HG03439 (cell line): ENCODE results near the gene MXRA8.
A peak's percentile ranks its signal among the peaks of the same experiment; 100 is the strongest.
"Not testable (repeated sequence)": the region's sequence is repeated elsewhere in the genome, so short reads cannot be mapped to it uniquely, and the experiment has no call there.

Source experiments
- ATAC-seq: cut with Tn5 transposase; IDR thresholded peaks from one replicate; pipeline ENCODE4 v1.9.1; 2021; ENCODE audit warnings: mild to moderate bottlenecking, moderate library complexity; ENCODE audit not compliant: unreplicated experiment

MXRA8 gene

DNA sequence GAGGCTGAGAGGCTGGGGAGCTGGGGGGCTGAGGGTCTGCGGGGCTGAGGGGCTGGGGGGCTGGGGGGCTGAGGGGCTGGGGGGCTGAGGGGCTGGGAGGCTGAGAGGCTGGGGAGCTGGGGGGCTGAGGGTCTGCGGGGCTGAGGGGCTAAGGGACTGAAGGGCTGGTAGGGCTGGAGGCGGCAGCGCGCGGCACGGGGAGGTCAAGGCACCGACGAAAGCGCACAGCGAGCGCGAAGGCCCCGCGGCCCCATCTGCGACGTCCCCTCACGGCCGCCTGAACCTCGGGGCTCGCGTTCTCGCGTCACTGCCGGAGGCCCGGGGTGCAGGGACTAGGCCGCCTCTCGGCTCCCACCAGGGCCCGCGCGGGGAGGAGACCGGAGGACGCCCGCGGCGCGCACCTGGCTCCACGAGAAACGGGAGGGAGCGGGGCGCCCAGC is 34.3 kb downstream of the MXRA8 start:
- ATAC-seq = peak; percentile 26

DNA sequence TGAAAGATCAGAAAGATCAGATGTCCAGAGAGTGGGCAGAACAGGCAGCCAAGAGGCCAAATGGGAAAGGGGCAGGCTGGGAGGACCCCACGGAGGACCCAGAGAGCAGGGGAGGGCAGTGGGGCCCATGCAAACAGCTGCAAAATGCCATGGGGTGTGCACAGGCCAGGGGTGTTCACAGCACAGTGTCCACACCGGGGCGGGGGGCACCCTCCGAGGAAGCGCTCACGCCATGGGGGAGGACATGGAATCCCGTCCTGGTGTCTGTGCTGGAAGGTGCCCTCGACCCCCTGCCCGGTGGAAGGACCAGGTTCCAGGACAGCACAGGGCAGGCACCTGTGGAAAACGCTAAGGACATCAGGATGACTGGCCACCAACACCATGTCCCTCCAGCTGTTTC is 35.4 kb downstream of the MXRA8 start:
- no peak for ATAC-seq

DNA sequence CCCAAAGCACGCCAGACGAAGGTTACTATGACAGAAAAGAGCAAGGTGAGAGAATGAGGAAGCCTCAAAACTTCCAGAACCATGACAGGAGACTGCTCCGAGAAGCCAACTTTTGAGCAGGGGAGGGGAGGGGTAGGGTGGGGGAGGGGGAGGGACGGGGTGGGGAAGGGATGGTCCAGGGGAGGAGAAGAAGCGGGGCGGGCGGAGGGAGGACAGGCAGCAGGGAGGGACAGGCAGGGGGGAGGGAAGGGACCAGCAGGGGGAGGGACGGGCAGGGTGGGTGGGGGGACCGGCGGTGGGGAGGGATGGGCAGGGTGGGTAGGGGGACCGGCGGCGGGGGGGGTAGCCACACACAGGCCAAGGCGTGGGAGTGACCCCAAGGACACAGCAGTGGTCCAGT is 35.9 kb downstream of the MXRA8 start:
- no peak for ATAC-seq

DNA sequence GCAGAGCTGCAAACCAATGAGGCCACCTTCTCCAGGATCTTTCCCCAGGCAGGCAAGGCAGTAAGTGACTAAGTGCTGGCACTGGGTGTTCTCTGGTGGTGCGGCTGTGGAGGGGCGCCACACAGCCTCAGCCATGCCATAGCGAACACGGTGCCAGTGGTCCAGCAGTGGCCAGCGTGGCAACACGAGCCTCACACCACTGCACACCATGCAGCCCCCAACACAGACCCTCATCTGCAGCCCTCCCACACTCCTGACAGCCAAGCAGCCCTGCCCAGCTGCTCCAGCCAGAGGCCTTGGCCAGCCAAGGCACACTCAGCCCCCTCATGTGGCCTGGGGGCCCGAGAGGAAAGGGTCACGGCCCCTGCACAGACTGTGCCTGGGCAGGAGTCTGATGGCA is 36.9 kb downstream of the MXRA8 start:
- ATAC-seq = no peak

DNA sequence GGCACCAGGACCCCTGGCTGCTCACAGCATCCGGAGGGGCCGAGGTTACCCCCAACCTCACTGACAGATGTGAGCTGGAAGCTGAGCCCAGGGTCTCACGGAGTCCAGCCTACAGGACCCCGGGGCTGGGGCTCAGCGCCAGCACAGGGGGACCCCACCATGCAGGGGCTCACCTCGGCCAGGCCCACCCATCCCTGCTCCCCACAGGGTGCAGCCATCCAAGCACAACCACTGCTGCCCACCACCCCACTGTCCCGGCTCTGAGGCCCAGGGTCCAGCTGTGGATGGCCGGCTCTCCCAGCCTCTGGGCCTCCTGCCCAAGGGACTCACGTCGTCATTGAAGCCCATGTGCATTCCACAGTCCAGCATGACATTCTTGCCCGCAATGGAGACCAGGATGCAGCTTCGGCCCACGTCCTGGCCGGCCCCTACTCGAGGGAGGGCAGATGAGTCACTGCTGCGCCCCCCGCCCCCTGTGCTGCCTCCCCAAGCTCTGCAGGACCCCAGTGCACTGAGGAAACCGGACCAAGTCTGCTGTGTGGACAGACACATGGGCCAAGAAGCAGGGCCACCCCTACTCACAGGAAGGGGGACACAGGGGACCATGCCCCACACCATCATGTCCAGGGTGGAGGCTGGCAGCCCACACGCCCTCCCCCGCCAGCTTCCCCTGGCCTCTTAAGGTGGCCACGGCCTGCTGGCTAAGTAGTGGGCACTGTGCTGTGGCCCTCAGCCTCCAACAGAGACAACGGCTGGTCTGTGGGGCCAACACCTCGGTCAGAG is 37.5 kb downstream of the MXRA8 start:
- ATAC-seq = no peak

DNA sequence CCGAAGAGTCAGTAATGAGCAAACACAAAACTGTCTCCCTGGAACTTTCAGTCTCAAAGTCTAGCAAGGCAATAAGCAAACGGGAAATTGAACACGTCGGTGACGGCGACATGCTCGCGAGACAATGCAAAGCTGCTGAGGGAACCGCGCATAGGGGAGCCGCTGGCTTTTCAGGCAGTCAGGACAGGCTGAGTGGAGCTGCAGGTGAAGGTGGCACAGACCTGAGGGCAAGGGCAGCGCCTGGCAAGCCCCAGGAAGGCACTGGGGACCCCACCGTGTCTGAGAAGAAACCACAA is 38.8 kb downstream of the MXRA8 start:
- ATAC-seq = no peak

DNA sequence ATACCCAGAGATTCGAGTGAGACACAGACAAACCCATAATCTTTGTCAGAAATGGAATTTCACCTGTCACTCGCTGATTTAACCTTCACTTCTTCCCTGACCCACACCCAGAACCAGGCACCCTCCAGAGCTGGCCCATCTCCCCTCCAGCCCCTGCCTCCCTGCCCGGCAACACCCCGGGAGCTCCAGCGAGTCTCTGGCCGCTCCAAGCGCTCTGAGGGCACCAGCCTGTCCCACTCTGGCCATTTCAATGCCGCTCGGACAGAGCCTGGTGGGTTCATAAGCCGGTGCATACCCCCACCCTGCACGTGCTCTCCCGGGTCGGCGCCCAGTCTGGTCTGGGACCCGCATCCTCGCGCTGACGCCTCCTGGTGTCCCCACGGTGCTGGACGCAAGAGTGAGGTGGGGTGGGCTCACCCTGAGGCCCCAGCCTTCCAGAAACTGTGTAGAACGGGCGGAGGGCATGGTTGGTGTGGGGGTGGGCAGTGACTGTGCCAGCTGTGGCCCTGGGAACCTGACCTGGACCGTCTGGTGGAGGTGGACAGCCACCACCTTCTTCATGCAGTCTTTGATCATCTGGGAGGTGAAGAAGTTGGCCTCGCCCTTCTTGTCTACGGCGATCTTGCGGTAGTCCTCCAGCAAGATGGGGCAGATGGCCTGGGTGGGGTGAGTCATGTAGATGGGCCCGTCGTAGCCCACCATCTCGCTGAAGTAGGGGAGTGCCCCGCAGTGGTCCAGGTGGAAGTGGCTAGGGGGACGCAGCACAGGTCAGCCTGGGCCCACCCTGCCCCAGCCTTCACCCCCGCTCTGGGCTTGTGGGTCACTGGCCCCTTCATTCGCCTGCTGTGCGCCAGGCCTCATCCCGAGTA is 39.3 kb downstream of the MXRA8 start:
- no peak for ATAC-seq

DNA sequence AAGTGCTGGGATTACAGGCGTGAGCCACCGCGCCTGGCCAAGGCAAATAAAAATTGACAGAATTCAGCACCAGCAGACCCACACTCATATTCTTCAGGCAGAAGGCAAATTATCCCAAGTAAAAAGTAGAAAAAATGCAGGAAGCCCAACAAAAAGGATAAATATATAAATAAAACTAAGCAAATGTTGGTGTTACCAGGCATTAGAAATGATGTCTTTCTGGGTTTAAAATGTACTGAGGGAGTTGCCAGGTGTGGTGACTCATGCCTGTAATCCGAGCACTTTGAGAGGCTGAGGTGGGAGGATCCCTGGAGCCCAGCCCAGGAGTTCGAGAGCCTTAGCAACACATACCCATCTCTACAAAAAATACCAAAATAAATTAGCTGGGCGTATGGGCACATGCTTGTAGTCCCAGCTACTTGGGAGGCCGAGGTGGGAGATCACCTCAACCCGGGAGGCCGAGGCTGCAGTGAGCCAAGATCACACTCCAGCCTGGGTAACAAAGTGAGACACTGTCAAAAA is 40.2 kb downstream of the MXRA8 start:
- no peak for ATAC-seq

DNA sequence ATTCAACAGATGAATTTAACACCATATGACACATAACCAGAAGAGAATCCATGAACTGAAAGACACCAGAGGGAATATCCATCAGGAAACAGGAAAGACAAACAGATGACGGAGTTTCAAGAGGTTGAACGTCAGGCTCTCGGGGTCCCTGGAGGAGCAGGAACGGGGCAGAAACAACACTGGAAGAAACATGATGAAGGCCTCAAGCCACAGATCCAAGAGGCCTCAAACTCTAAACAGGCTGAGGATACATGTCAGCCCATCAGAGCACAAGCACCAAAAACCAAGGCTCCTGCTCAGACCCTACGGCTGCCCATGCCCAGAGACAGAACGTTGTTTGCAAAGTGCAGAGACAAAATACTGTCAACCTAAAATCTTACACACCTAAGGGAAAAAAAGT is 40.9 kb downstream of the MXRA8 start:
- no peak for ATAC-seq

DNA sequence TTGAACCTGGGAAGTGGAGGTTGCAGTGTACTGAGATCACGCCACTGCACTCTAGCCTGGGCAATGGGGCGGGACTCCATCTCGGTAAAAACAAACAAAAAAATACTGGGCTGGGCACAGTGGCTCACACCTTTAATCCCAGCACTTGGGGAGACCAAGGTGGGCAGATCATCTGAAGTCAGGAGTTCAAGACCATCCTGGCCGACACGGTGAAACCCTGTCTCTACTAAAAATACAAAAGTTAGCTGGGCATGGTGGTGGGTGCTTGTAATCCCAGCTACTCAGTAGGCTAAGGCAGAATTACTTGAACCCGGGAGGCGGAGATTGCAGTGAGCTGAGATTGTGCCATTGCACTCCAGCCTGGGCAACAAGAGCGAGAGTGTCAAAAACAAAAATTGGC is 42.2 kb downstream of the MXRA8 start:
- ATAC-seq = not testable (repeated sequence)

DNA sequence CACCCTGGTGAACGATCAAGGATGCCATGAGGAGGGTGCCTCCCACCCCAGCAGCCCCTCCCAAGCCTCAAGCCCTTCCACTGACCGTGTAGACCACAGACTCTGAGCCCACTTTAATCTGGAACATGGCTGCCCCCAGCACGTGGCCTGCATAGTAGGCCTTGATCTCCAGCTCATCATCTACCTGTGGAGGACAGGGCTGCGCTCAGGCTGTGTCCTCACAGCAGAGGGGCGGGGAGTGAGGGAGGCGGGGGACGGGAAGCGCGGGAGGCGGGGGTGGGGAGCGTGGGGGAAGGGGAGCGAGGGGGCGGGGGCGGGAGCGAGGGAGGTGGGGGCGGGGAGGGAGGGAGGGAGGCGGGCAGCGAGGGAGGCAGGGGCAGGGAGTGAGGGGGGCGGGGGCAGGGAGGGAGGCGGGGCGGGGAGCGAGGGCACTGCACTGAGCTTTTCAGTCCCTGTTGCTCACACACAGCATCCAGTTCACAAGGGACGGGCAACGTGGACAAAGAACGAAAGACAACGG is 42.9 kb downstream of the MXRA8 start:
- ATAC-seq = no peak

DNA sequence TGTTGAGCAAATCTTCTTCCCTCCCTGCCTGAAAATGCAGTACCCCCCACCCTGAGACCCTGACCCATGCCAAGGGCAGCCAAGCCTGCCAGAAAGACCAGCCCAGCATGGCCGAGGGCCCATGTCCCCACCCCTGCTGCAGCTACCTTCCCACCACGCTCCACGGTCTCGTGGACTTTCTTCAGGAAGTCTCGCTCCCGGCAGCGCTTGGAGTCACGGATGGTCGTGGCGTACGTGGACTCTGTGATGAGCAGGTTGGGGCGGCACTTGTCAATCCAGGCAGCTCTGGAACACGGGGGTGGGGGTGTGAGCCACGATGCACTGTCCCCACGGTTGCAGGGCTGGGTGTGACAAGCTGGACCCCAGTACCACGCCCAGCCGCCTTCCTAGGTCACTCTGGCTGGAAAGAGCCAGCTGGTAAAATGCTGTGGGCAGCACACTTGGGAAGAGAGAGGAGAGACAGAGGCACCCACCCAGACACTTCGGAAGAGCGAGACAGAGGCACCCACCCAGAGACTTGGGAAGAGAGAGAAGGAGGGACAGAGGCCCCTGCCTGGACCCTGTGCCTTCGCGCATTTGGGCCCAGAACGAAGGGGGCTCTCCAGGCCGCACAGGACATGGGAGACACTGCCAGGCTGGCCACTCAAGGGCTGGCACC is 43.5 kb downstream of the MXRA8 start:
- no peak for ATAC-seq

DNA sequence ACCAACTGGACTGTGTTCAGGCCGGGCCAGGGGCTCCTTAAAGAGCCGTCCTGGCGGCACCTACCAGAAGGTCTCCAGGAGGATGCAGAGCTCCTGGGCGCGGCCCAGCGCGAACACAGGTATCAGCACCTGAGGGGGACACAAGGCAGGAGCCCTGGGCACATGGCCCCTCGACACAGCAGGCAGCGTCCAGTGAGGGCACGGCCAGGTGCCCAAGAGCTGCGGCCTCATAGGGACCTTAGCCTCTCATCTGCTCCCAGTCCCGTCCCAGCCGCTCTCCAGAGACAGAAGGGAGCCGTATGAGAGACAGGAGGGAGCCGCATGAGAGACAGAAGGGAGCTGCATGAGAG is 44.1 kb downstream of the MXRA8 start:
- no peak for ATAC-seq

DNA sequence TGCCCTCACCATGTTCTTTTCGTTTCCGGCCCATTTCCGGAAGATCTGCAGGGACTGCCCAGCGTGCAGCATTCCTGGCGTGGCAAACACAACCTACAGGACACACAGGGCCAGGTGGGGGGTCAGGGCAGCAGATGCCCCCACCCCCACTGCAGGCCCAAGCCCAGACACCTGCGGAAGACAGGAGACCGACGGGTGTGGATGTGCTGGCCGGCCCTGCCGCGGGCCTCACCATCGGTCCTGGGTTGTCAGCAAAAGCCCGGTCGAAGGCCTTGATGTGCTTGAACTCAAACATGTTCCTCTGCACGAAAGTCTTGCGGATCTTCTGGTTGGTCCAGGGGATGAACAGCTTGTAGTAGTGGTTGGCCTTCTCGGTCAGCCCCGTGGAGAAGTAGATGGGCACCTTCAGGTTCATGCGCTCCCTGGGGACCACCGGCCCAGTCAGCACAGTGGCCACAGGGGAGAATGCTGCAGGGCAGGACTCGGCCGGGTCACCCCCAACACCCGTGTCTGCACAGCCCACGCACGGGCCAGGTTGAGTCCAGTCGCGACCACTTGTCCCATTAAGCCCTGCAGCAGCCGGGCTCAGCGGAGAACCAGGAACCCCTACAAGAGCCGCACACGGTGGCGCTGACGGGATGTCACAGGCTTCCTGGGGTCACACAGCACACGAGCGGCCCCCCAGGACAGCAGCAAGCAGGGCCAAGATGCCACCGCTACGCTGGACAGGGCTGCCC is 44.7 kb downstream of the MXRA8 start:
- no peak for ATAC-seq

DNA sequence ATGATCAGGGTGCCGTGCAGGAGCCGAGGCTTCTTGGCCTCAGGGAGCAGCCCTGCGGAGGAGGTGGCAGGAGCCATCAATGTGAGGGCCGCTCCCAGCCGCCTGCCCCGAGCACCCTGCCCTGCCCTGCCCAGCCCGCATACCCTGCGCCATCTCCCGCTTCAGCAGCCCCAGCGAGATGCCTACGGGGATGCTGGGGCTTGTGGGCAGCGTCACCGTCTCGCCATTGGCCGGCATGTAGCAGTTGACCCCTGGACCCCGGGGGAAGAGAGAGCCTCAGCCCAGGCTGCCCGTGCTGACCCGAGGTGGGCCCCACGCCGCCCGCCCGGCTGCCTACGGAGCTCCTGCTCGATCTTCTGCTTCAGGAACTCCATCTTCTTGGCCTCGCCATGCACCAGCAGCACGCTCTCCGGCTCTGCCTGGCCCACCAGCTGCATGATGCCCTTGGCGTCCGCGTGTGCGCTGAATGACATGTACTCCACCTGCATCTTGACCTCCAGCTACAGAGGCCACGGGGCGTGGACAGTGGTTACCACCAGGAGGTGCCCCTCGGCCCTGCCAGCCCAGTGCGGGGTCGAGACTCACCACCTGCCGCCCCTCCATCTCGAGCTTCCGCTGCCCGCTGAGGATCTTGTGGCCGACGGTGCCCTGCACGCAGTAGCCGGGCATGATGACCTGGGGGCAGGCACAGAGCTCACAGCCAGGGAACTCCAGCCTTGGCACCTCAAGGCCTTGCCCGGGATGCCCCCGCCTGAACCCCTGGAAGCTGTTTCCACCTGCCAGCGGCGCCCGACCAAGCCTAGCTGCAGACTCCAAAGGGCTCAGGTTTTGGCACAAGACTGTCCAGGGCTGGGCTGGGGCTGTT is 45.7 kb downstream of the MXRA8 start:
- no peak for ATAC-seq

DNA sequence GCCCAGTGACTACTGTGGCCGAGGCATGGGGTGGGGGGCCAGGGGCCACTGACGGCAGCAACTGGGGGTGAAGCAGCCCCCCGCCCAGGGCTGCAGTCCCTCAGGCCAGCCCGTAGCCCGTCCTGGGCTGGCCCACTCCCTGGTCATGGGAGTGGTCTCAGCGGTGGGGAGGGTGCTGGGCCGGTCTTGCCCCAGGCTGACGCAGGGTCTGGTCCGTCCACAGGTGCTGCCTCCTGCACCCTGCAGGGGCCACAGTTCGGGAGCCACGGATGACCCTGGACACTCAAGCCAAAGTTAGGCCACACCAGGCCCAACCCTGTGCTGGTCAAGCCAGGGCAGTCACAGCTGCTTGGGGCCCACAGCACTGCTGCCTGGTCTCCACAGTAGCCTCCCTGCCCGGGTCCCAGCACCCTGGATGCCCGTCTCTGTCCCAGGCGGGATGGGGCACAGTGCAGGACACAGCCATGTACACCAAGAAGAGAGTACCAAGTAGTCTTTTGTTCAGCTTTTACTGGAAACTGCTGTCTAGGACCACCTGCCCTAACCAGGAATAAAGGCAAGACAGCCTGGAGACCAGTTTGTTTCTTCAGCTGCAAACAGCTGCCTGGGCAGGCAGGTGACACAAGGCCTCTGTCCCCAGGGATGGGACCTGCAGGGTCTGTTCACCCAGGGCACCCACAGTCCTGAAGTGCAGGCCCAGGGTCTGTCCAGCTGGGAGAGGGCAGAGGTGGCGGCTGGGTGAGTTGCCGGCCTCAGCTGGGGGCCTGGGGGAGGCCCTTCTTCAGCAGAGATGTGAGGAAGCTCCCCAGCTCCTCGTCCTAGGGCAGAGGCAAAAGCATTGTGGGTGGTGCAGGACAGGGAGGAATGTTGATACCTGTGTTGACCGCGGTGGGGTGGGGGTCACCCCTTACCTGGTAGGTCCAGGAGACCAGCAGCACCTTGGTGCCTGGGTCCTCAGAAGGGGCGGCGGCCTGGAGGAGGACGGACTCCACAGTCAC is 46.9 kb downstream of the MXRA8 start:
- no peak for ATAC-seq

DNA sequence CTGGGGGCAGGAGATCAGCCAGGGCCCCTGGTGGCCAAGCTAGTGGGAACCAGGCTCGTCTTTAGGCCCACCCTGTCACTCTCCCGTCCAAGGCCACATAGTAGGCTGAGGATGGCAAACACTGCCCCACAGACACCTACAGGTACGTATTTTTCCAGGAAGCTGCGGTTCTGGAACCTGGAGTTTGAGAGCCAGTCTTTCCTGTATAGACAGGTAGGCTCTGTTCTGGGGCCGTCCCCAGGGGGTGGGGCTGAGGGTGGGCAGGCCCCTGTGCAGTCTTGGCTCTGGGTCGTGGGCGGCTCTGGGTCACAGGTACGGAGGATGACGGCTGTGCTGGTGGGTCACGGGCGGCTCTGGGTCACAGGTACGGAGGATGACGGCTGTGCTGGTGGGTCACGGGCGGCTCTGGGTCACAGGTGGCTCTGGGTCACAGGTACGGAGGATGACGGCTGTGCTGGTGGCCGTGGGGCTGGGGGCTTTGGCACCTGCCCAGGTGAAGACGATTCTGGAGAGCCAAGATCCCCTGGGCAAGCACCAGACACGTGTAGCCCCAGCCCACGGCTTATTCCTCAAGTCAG is 47.8 kb downstream of the MXRA8 start:
- ATAC-seq = no peak

DNA sequence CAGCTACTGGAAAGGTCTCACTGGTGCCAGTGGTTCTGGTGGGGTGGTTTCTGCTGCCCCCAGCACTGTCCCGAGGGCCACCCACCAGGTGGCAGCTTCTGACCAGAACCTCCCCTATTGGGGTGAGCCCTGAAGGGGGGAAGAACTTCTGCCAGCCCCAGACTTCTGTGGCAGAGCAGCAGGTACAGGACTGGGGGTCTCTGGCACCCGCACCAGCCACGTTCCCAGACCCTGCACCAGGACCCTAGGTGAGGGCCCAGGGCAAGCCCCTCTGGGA is 48.3 kb downstream of the MXRA8 start:
- no peak for ATAC-seq
